ENCODE data around the gene PTPN6. TPM values are rescaled to one million over a fixed set of nuclear protein-coding genes. Genes with fewer than 3 reads are reported as not detected.

Gene PTPN6
- total and polyA plus RNA-seq, 10 of the 15 experiments (the other 5 are each of a cell fraction or from before 2014, with no cell fraction given): 229 to 457 (median 370) TPM

DNA sequence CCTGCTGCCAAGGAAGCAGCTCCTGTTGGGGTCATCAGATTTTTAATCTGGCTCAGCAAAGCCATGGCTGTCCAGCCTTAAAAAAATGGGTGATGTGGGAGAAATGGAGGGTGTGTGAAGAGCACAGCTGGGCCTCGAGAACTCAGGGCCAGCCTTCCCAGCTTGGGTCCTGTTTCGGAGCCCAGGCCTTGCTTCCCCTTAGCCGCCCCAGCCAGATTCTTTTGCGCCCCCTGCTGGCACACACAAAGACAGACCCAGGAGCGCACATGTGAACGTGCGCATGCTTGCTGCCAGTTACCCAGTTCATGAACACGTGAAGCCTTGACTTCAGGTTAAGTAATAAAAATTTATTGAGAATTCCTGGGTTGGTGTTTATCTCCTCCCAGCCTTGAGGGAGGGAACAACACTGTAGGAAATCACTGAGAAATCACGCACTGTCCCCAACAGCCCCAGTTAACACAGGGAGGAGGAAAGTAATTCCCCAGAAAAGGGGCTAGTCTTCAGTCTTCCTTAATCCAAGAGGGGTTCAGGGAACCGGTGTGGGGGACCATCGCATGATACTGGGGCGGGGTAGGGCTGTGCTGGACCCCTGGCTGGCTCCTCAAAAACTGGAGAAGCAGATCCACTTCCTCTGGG, 14.0 kb downstream of the PTPN6 start (continued):
- TF ChIP-seq ZBTB11 (CRISPR knock-in tag; IDR thresholded peaks at IDR 0.05) (no peak), PBX3 (IDR thresholded peaks at IDR 0.05; ENCODE audit: insufficient replicate concordance, low read depth, low read length) (no peak), WRNIP1 (IDR thresholded peaks at IDR 0.05; ENCODE audit: borderline replicate concordance, low read depth, low read length) (no peak), NR2C2 (IDR thresholded peaks at IDR 0.05; ENCODE audit: borderline replicate concordance, control insufficient read depth, insufficient read length, low read depth) (no peak), NFYB (IDR thresholded peaks at IDR 0.05; ENCODE audit: insufficient read depth, low read depth, low read length) (no peak), IKZF1 (conservative IDR thresholded peaks at IDR 0.05) (no peak; the same call in 1 of the 2 replicates), YY1 (IDR thresholded peaks at IDR 0.05; ENCODE audit: low read depth, low read length) (peak; percentile 79), SREBF1 (IDR thresholded peaks at IDR 0.05; ENCODE audit: low read length) (no peak), ZNF217 (IDR thresholded peaks at IDR 0.05) (no peak), EZH2 (IDR thresholded peaks at IDR 0.05; ENCODE audit: borderline replicate concordance, control insufficient read depth, low read depth, low read length) (no peak), CEBPB (IDR thresholded peaks at IDR 0.05; ENCODE audit: borderline replicate concordance in 1 of 2, low read depth in 2 of 2, low read length in 2 of 2) (no peak), LARP7 (IDR thresholded peaks at IDR 0.05) (0 out of 2 replicates have a peak, but pooled peaks have one; percentile 3), TAF1 (IDR thresholded peaks at IDR 0.05; ENCODE audit: borderline replicate concordance, low read depth, low read length) (no peak), BHLHE40 (IDR thresholded peaks at IDR 0.05; ENCODE audit: borderline replicate concordance in 1 of 2, low read depth in 2 of 2, low read length in 1 of 2) (peak; percentile 79 to 85; a peak in 3 of 4 replicates), KDM1A (IDR thresholded peaks at IDR 0.05; ENCODE audit: borderline replicate concordance) (no peak), SMAD5 (IDR thresholded peaks at IDR 0.05; ENCODE audit: low read depth) (0 out of 2 replicates have a peak, but pooled peaks have one; percentile 40), GABPA (IDR thresholded peaks at IDR 0.05; ENCODE audit: low read depth) (no peak), PKNOX1 (IDR thresholded peaks at IDR 0.05) (no peak), STAT3 (IDR thresholded peaks at IDR 0.05; ENCODE audit: low read depth, low read length) (no peak), ETV6 (conservative IDR thresholded peaks at IDR 0.05 in 1 of 2, IDR thresholded peaks at IDR 0.05 in 1 of 2; ENCODE audit: borderline replicate concordance in 1 of 2, low read depth in 1 of 2) (no peak)
- TF ChIP-seq, protein P1, sequence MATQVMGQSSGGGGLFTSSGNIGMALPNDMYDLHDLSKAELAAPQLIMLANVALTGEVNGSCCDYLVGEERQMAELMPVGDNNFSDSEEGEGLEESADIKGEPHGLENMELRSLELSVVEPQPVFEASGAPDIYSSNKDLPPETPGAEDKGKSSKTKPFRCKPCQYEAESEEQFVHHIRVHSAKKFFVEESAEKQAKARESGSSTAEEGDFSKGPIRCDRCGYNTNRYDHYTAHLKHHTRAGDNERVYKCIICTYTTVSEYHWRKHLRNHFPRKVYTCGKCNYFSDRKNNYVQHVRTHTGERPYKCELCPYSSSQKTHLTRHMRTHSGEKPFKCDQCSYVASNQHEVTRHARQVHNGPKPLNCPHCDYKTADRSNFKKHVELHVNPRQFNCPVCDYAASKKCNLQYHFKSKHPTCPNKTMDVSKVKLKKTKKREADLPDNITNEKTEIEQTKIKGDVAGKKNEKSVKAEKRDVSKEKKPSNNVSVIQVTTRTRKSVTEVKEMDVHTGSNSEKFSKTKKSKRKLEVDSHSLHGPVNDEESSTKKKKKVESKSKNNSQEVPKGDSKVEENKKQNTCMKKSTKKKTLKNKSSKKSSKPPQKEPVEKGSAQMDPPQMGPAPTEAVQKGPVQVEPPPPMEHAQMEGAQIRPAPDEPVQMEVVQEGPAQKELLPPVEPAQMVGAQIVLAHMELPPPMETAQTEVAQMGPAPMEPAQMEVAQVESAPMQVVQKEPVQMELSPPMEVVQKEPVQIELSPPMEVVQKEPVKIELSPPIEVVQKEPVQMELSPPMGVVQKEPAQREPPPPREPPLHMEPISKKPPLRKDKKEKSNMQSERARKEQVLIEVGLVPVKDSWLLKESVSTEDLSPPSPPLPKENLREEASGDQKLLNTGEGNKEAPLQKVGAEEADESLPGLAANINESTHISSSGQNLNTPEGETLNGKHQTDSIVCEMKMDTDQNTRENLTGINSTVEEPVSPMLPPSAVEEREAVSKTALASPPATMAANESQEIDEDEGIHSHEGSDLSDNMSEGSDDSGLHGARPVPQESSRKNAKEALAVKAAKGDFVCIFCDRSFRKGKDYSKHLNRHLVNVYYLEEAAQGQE (IDR thresholded peaks at IDR 0.05; ENCODE audit: low read depth, low read length): no peak

All from GM12878 (cell line).